Activated B cell treated with CpG ODN at 0.5 μM for 24 hours (primary cell): Measurements from ENCODE around the gene EID2B. TPM values are rescaled to one million over a fixed set of nuclear protein-coding genes. Genes with fewer than 3 reads are reported as not detected.

Experiments
- ATAC-seq: fragments of 200-7000 bp; cut with Tn5 transposase; one replicate; pipeline ENCODE4 v1.10.0; 2021; ENCODE audit warnings: low read depth, mild to moderate bottlenecking, moderate library complexity
- CTCF ChIA-PET: fragments of 350-600 bp; sonication (Branson Sonifier 250); formaldehyde crosslinking; loops from one replicate; lab custom pipeline; 2021; ENCODE audit warnings: antibody characterized with exemption; lab: Charles Lee
- POLR2A ChIA-PET: fragments of 350-600 bp; sonication (Branson Sonifier 250); formaldehyde crosslinking; loops from one replicate; lab custom pipeline; 2021; ENCODE audit warnings: antibody characterized with exemption; lab: Charles Lee
- DNase-seq: peaks from one replicate; pipeline ENCODE4 v3.0.0; 2022
- H3K27ac Mint-ChIP-seq: one replicate; pipeline ENCODE4 v1.8.0; 2020; ENCODE audit warnings: mixed read lengths
- H3K27me3 Mint-ChIP-seq: one replicate; pipeline ENCODE4 v1.8.0; 2021; ENCODE audit warnings: mixed read lengths
- H3K36me3 Mint-ChIP-seq: one replicate; pipeline ENCODE4 v1.8.0; 2021; ENCODE audit warnings: low read depth, mixed read lengths
- H3K4me1 Mint-ChIP-seq: one replicate; pipeline ENCODE4 v1.8.0; 2021; ENCODE audit warnings: mixed read lengths
- H3K4me3 Mint-ChIP-seq: one replicate; pipeline ENCODE4 v1.8.0; 2020; ENCODE audit warnings: mild to moderate bottlenecking, mixed read lengths
- H3K9me3 Mint-ChIP-seq: one replicate; pipeline ENCODE4 v1.8.0; 2020; ENCODE audit warnings: mixed read lengths
- CTCF ChIP-seq: fragments of 200-600 bp; IDR thresholded peaks from one replicate; pipeline ENCODE4 v1.8.0; 2022; ENCODE audit warnings: antibody characterized with exemption, mild to moderate bottlenecking
- intact Hi-C: fragments of 100-400 bp; cut with micrococcal nuclease; formaldehyde crosslinking; loops from one replicate; pipeline ENCODE4 v1.15.1; 2024
- total RNA-seq: library from RNA; stranded (reverse); gene quantifications from 2 replicates; pipeline ENCODE4 v1.2.3, GENCODE V29; 2022

The EID2B gene
- total RNA-seq, 1 donor from 2014 or later = 4.0 TPM

- no peak overlapping the region for H3K4me3 Mint-ChIP-seq
- no peaks in the 10 kb centered on the region for H3K36me3 Mint-ChIP-seq
- ATAC-seq (no peak), DNase-seq (no peak)
- TF ChIP-seq CTCF = no peak
- no peaks in the 10 kb centered on the region for H3K9me3 Mint-ChIP-seq
- H3K27ac Mint-ChIP-seq = no peak overlapping the region
- intact Hi-C loops = loop anchor here (10.0 kb wide), 1 partner anchor 1103 kb away; the partner anchor contains the start of gene LTBP4
- peaks cover 34% of the 10 kb centered on the region for H3K4me1 Mint-ChIP-seq
- peaks cover 43% of the 10 kb centered on the region for H3K27me3 Mint-ChIP-seq
- CTCF ChIA-PET = no interaction called here
- POLR2A ChIA-PET = interaction anchor here (0.7 to 1.4 kb wide), 2 partner anchors 28 to 56 kb away, joined by 5 to 6 read pairs; partner anchors contain the start of gene SUPT5H
These were observed 31.3 kb downstream of the EID2B start for GRCh38 chr19:39501340-39501739.

- DNase-seq = no peak
- H3K27ac Mint-ChIP-seq = no peak overlapping the region
- intact Hi-C loops = loop anchor here (10.0 kb wide), 1 partner anchor 1104 kb away; the partner anchor contains the start of gene LTBP4
- peaks cover 33% of the 10 kb centered on the region for H3K4me1 Mint-ChIP-seq
- ChIA-PET CTCF (interaction anchor here (0.5 kb wide), 1 partner anchor 73 kb away, joined by 3 read pairs; no protein-coding TSS in a partner anchor), POLR2A (interaction anchor here (0.7 to 1.4 kb wide), 2 partner anchors 11 to 55 kb away, joined by 5 to 6 read pairs; partner anchors contain the start of gene SUPT5H)
- TF ChIP-seq CTCF = no peak
- no peak for ATAC-seq
- H3K4me3 Mint-ChIP-seq = peak overlapping the region; percentile 19
- H3K36me3 Mint-ChIP-seq = no peaks in the 10 kb centered on the region
- peaks cover 39% of the 10 kb centered on the region for H3K27me3 Mint-ChIP-seq
- no peaks in the 10 kb centered on the region for H3K9me3 Mint-ChIP-seq
These were observed 32.1 kb downstream of the EID2B start for GRCh38 chr19:39500543-39500942.

- Mint-ChIP-seq H3K4me3 (peak overlapping the region; percentile 73), H3K36me3 (no peaks in the 10 kb centered on the region), H3K4me1 (peaks cover 33% of the 10 kb centered on the region), H3K9me3 (no peaks in the 10 kb centered on the region), H3K27me3 (peaks cover 39% of the 10 kb centered on the region), H3K27ac (no peak overlapping the region)
- ATAC-seq (no peak), DNase-seq (no peak)
- CTCF ChIA-PET = no interaction called here
- TF ChIP-seq CTCF = no peak
- intact Hi-C loops = loop anchor here (2.0 to 10.0 kb wide), 3 partner anchors 19 to 1105 kb away; partner anchors contain the start of genes LTBP4, SUPT5H and TIMM50
- POLR2A ChIA-PET = interaction anchor here (0.6 to 0.7 kb wide), 2 partner anchors 93 to 749 kb away, joined by 3 to 5 read pairs; partner anchors contain the start of gene ZFP36
These were observed 32.7 kb downstream of the EID2B start for GRCh38 chr19:39499932-39500331.

DNA sequence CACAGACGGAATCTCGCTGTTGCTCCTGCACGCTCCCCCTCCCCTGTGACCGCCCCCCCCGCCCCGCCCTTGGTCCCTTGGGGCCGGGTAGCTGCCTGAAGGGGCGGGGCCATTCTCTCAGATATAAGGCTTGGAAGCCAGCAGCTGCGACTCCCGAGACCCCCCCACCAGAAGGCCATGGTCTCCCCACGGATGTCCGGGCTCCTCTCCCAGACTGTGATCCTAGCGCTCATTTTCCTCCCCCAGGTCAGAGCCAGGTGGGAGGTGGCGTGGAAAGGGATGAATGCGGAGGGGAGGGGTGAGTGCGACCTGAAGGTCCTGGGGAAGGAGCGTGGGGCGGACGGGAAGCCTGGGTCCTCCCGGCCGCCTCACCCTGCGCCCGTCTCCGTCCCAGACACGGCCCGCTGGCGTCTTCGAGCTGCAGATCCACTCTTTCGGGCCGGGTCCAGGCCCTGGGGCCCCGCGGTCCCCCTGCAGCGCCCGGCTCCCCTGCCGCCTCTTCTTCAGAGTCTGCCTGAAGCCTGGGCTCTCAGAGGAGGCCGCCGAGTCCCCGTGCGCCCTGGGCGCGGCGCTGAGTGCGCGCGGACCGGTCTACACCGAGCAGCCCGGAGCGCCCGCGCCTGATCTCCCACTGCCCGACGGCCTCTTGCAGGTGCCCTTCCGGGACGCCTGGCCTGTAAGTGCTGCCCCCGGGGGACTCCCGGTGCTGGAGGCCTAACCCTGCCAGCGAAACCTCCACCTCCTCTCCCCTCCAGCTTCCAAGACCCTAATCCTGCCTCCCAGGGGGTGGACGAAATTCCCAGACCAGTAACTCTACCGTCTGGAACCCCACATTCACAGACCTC lies 33.6 kb downstream of the EID2B start, which contains the start of gene DLL3:
Gene DLL3 (plus strand): TSS at position 150 of the 845 bp plus-strand sequence. CDS start 28 bp downstream, at position 178.
- TF ChIP-seq CTCF = no peak
- intact Hi-C loops = loop anchor here (2.0 kb wide), 2 partner anchors 18 to 54 kb away; partner anchors contain the start of genes SUPT5H and TIMM50
- ChIA-PET POLR2A (interaction anchor here (0.6 to 1.4 kb wide), 9 partner anchors 15 to 101 kb away, joined by 3 to 7 read pairs (median 3); partner anchors contain the start of genes RPS16, SUPT5H and ZFP36), CTCF (interaction anchor here (1.0 kb wide), 1 partner anchor 32 kb away, joined by 4 read pairs; no protein-coding TSS in a partner anchor)
- ATAC-seq (peak; percentile 38), DNase-seq (peak; percentile 35)
- Mint-ChIP-seq H3K36me3 (no peaks in the 10 kb centered on the region), H3K27ac (no peak within 1 kb of the TSS), H3K4me1 (peaks cover 32% of the 10 kb centered on the region), H3K4me3 (peak within 1 kb of the TSS; percentile 78), H3K9me3 (no peaks in the 10 kb centered on the region), H3K27me3 (peaks cover 30% of the 10 kb centered on the region)
